Peyer's patch (tissue), 4 donors: ENCODE data around the gene LAGE3.
"Not testable (repeated sequence)": the region's sequence is repeated elsewhere in the genome, so short reads cannot be mapped to it uniquely, and the experiment has no call there.

Source experiments
- POLR2A ChIP-seq, 2 donors: fragments of 450-650 bp; IDR thresholded peaks; one replicate each; pipeline ENCODE4 v1.5.1; 2017; ENCODE audit warnings: antibody characterized with exemption in 2 of 2, mild to moderate bottlenecking in 2 of 2, moderate library complexity in 2 of 2
- TF ChIP-seq, protein P1 (sequence below), 6 experiments: fragments of 450-650 bp in 4 of 6; fragments of 200-600 bp in 2 of 6; sonication (generic) in 1 of 6; IDR thresholded peaks; one replicate each; pipeline ENCODE4 v1.5.1; 2017 to 2019; ENCODE audit warnings: antibody characterized with exemption in 6 of 6, mild to moderate bottlenecking in 3 of 6, moderate library complexity in 1 of 6

DNA sequence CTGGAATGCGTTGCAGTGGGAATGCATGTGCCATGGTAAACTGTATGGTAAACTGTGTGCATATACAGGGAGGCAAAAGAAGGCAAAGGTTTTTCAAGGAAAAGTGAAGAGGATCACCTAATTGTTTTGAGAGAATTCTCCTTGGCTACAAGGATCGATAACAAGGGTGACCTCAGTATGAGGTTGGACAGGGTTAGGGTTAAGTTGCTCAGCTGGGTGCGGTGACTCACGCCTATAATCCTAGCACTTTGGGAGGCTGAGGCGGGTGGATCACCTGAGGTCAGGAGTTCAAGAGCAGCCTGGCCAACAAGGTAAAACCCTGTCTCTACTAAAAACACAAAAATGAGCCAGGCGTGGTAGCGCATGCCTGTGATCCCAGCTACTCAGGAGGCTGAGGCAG is 22.3 kb upstream of the LAGE3 start:
- not testable (repeated sequence) for TF ChIP-seq POLR2A (IDR thresholded peaks at IDR 0.05)
- TF ChIP-seq, protein P1, sequence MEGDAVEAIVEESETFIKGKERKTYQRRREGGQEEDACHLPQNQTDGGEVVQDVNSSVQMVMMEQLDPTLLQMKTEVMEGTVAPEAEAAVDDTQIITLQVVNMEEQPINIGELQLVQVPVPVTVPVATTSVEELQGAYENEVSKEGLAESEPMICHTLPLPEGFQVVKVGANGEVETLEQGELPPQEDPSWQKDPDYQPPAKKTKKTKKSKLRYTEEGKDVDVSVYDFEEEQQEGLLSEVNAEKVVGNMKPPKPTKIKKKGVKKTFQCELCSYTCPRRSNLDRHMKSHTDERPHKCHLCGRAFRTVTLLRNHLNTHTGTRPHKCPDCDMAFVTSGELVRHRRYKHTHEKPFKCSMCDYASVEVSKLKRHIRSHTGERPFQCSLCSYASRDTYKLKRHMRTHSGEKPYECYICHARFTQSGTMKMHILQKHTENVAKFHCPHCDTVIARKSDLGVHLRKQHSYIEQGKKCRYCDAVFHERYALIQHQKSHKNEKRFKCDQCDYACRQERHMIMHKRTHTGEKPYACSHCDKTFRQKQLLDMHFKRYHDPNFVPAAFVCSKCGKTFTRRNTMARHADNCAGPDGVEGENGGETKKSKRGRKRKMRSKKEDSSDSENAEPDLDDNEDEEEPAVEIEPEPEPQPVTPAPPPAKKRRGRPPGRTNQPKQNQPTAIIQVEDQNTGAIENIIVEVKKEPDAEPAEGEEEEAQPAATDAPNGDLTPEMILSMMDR (IDR thresholded peaks at IDR 0.05), result not testable (repeated sequence)
